Right ventricle myocardium superior (tissue), 1 donor: ENCODE measurements around the gene SAMD5. TPM values are rescaled to one million over a fixed set of nuclear protein-coding genes. Genes with fewer than 3 reads are reported as not detected.
A peak's percentile ranks its signal among the peaks of the same experiment; 100 is the strongest.

Source experiments
- ATAC-seq: fragments of 200-7000 bp; cut with Tn5 transposase; one replicate; pipeline ENCODE4 v1.9.1; 2020; ENCODE audit warnings: mild to moderate bottlenecking; ENCODE audit not compliant: poor library complexity
- DNase-seq: peaks from one replicate; pipeline ENCODE4 v3.0.0-alpha.2; 2020
- intact Hi-C: fragments of 100-400 bp; cut with DNase I; formaldehyde crosslinking; loops from one replicate; pipeline ENCODE4 v1.11.2; 2022
- total RNA-seq: library from RNA; stranded (reverse); fragmentation: NEBNext Ultra II Directional; extraction: Animal tissue kit (Norgen Biotek cat#: 25700); gene quantifications from one replicate; pipeline ENCODE4 v1.2.1, GENCODE V29; 2021
- donor health status: DM: no; HTN: yes; CAD: no; lungs with severe emphysema.

The SAMD5 gene
- total RNA-seq, 1 donor from 2014 or later = 1.00 TPM

GRCh38 chr6:147554281-147554680 is 45.8 kb downstream of the SAMD5 start:
- DNase-seq (no peak), ATAC-seq (peak; percentile 80)
- intact Hi-C loops = no loop called here

GRCh38 chr6:147559006-147559405 is 50.5 kb downstream of the SAMD5 start:
- no peak for DNase-seq
- ATAC-seq = no peak
- intact Hi-C loops = no loop called here

DNA sequence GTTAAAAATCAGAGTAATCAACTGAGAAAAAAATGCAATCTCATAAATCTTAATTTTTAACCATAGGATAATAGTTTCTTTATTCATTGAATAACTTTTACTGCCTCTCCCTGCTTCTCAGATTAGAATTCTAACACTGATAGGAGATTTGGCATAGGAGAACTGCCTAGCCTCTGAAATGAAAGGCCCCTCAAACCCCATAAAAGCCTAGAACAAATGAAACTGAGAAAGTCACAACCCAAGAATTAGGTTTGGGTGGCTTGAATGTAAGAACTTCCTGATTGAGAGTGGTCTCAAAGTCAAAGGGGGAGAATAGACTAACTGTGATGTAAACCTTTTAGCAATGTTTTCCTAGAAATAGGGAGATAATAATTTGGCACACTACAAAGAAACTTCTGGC is 52.2 kb downstream of the SAMD5 start:
- ATAC-seq (no peak), DNase-seq (no peak)
- intact Hi-C loops = no loop called here

- DNase-seq (no peak), ATAC-seq (no peak)
- intact Hi-C loops = no loop called here
These were observed 53.2 kb downstream of the SAMD5 start for GRCh38 chr6:147561726-147562125.

DNA sequence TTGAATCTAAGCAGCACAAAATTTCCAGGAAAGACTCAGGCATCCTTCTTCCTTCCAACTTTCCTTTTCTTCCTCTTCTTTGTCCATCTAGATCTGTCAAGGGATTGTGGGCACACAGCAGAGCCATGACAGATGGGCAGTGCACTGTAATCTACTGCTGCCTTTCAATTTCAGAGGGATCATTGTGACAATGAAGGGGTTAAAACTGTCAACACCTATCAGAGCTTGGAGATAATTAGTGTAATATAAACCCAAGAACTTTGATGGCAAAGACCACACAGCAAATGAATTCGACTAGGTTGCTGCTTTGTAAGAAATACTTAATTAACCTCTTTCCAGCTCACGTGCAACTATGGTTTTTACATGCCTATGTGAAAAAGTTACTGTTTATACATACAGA is 55.0 kb downstream of the SAMD5 start:
- DNase-seq (no peak), ATAC-seq (no peak)
- intact Hi-C loops = no loop called here

DNA sequence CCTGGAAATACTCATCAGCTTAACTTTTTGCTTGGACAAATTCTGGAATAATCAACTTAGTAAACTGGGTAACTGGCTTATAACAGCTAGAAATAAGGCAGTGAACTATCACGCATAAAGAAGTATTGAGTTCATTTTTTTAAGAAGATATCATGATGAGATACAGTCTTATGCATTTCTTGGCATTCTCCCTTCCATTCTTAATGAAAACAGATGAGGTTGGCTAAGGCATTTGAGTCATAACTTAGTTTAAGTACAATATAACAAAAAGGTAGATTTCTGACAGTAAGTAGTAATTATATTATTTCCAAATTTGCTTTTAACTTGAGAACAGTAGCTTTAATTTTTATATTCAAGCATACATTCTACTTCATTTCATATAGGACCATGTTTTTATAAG is 56.1 kb downstream of the SAMD5 start:
- intact Hi-C loops = no loop called here
- DNase-seq = no peak
- no peak for ATAC-seq

DNA sequence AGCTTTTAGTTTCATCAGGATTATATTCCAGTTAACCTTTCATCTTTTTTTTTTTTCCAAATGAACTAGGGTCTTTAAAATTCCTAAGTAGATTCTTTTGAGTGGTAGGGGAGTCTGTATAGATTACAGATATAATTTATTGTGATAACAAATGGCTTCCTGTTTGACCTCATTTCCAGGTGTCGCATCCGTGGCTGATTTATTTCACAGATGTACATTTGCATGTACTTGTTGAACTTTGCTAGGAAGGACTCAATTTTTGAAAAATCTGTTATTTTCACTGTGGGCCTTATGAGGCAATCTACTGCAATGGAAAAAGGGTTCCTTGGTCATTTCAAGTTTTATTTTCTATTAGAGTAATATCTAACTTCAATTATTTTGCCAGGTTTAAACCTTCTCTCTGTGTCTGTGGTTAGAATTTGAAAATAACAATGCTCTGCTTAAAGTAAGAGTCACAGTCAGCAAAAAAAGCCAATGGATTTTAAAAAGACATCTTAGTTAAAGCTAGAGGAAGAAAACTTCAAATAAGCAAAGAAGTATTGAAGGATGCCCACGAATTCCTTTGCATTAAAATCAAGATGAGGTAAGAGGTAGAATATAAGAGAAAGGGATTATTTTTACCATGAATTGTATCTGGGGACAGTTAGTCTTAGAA is 57.9 kb downstream of the SAMD5 start:
- intact Hi-C loops = no loop called here

DNA sequence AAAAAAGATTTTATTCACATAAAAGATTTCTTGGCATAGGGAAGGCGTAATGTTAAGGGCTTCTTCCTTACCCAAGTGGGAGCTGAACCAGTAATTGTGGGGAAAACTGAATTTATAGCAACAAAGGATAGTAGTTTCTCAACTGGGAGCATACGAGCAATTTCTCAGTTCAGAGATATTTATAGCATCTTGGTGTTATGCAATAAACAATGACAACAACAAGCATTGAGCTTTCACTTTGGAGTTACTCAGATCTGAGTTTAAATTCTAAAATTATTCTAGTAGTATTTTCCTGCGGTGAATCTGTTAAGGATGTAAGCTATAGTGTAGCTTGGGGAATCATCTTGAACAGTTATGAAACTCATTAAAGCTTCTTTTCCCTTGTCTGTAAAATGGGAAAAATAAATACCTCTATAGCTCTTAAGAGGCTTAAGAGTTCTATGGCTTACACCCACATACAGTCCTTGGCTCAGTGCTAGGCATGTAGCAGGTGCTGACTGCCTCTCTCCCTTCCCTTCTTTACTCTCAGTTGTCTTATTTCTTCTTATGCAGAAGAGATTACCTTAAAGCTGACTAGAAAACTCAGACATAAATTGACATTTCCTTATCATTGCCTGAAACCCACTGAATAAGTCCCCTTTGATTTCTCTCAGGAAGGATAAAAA is 58.8 kb downstream of the SAMD5 start:
- ATAC-seq = peak; percentile 79
- intact Hi-C loops = no loop called here
- no peak for DNase-seq

More for the DNA sequence above, 57.9 kb downstream of the SAMD5 start:
- no peak for DNase-seq
- ATAC-seq = no peak

GRCh38 chr6:147569788-147570187 is 61.3 kb downstream of the SAMD5 start:
- no peak for DNase-seq
- ATAC-seq = no peak
- intact Hi-C loops = no loop called here

DNA sequence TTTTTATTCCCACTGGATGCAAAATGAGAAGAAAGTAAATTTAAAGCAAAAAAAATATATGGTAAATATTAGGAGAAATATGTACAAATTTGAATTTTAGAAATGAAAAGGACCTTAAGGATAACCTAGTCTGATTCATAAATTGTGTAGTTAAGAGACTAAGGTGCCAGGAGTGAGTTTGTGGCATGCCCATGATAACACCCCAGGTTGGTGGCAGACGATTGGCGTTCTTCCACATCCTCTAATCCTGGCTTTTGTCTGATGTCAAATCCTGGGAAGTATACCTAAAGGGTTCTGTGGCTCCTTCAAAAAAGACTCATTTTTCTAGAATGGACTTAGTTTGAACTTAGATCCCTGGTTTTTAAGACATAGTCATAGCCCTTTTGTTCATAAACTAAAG is 62.2 kb downstream of the SAMD5 start:
- intact Hi-C loops = no loop called here
- peak; percentile 83 for ATAC-seq
- DNase-seq = no peak

DNA sequence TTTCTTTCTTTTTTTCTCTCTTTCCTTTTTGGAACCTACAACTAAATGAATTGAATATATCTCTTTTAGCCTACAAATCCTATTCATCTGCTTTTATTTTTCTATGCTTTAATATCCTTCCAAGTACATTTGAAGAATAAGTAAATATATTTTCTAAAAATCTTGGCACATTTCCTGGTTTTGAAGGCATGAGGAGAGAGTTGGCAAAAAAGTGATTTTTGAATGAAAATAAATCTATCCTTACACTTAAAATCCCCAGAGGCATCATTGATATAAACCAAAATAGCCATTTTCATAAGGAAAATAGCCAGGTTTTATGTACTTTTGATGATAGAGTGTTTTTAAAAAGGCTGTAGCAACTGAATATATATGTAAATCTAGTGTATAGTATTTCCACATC is 69.0 kb downstream of the SAMD5 start:
- DNase-seq (no peak), ATAC-seq (no peak)
- intact Hi-C loops = no loop called here

DNA sequence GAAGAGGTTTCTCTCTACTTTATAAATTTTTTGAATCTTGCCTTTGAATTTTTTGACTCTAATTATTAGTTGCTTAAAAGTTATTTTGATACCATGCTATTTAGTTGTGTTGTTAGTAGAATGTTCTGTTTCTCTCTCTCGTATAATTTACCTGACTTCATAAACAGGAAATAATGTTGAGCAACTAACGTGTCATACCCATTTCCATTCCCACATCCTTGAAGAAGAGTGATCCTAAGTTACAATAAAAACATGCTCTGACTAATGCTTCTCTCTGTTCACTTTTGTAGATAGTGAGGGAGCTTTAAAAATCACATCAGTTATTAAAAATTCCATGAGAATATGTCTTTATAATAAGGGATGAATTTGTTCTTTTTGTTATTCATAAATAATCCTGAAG is 69.7 kb downstream of the SAMD5 start:
- no peak for ATAC-seq
- no peak for DNase-seq
- intact Hi-C loops = no loop called here

DNA sequence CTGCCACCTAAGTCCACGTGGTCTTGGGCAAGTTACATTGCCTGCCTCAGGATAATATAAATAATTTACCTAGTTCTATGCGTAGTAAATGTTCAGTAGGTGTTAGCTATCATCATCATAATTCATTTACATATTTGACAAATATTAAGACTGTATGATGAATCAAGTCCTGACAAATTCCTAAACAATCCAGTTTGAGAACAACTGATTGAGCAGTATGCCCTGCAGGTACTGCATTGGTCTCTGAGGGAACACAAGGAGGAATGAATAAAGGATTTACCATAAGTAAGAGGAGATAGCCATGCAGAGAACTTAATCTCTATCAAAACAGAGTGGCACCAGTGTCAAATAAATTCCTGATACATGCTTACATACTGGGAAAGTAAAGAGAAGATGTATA is 70.4 kb downstream of the SAMD5 start:
- ATAC-seq (no peak), DNase-seq (no peak)
- intact Hi-C loops = no loop called here

GRCh38 chr6:147579667-147580066 is 71.2 kb downstream of the SAMD5 start:
- no peak for ATAC-seq
- no peak for DNase-seq
- intact Hi-C loops = no loop called here

GRCh38 chr6:147582991-147583390 is 74.5 kb downstream of the SAMD5 start:
- intact Hi-C loops = no loop called here
- ATAC-seq (no peak), DNase-seq (no peak)

DNA sequence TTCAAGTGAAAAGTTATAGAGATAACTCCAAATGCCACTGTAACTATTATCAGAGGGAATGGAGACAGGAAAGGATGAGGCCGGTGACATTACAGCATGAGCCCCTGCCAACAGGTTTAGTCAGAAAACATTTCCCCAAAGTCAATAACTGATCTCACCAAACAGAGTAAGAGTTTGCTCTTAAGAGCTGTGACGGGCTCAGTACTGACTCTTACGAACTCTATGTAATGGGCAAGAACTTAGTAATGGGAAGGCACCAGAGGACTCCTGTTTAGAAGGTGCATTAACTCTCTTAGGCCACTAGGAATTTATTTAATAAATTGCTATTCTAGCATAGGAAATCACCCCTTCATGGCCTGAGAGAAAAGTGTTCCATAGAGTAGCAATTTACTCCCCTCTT is 76.8 kb downstream of the SAMD5 start:
- ATAC-seq (peak; percentile 44), DNase-seq (no peak)
- intact Hi-C loops = no loop called here

DNA sequence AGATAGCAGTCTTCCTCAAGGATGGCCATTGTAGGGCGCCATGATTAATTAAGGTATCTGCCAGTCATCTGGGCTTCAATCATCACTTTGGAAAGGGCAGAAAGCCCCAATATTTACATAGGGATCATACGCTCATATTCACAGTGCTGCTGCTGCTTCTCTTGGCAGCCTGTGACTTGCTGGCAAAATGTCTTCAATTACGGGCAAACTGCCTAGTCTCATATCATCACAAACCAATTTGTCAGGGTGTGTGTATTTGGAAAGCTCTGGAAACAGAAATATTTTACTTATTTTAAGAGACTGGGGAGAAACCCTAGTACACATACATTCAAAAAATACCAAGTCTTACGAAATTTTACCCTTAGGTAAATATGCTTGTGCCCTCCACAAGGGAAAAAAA is 77.6 kb downstream of the SAMD5 start:
- ATAC-seq (peak; percentile 92), DNase-seq (no peak)
- intact Hi-C loops = no loop called here

- ATAC-seq = no peak
- intact Hi-C loops = no loop called here
- no peak for DNase-seq
These were observed 79.4 kb downstream of the SAMD5 start for GRCh38 chr6:147587907-147588306.

GRCh38 chr6:147588469-147588868 is 80.0 kb downstream of the SAMD5 start:
- DNase-seq (no peak), ATAC-seq (no peak)
- intact Hi-C loops = no loop called here

- intact Hi-C loops = no loop called here
- DNase-seq = no peak
- no peak for ATAC-seq
These were observed 81.3 kb downstream of the SAMD5 start for GRCh38 chr6:147589739-147590250.

GRCh38 chr6:147595961-147596360 is 87.5 kb downstream of the SAMD5 start:
- intact Hi-C loops = no loop called here
- DNase-seq (no peak), ATAC-seq (no peak)
